Suprapubic skin (tissue), 3 donors: ENCODE data around the gene TNFRSF9.

Experiments
- EP300 ChIP-seq: sonication (generic); formaldehyde crosslinking; IDR thresholded peaks from one replicate; pipeline ENCODE4 v1.6.1; 2017; ENCODE audit warnings: antibody characterized with exemption
- POLR2A ChIP-seq, 2 donors: fragments of 450-650 bp; IDR thresholded peaks; one replicate each; pipeline ENCODE4 v1.6.1; 2017; ENCODE audit warnings: antibody characterized with exemption in 2 of 2, mild to moderate bottlenecking in 2 of 2, moderate library complexity in 2 of 2
- TF ChIP-seq, protein P1 (sequence below), 2 donors: fragments of 200-600 bp in 1 of 2; fragments of 450-650 bp in 1 of 2; sonication (generic) in 1 of 2; IDR thresholded peaks; one replicate each; pipeline ENCODE4 v1.5.1; 2016 to 2019; ENCODE audit warnings: antibody characterized with exemption in 2 of 2, mild to moderate bottlenecking in 1 of 2, moderate library complexity in 1 of 2

DNA sequence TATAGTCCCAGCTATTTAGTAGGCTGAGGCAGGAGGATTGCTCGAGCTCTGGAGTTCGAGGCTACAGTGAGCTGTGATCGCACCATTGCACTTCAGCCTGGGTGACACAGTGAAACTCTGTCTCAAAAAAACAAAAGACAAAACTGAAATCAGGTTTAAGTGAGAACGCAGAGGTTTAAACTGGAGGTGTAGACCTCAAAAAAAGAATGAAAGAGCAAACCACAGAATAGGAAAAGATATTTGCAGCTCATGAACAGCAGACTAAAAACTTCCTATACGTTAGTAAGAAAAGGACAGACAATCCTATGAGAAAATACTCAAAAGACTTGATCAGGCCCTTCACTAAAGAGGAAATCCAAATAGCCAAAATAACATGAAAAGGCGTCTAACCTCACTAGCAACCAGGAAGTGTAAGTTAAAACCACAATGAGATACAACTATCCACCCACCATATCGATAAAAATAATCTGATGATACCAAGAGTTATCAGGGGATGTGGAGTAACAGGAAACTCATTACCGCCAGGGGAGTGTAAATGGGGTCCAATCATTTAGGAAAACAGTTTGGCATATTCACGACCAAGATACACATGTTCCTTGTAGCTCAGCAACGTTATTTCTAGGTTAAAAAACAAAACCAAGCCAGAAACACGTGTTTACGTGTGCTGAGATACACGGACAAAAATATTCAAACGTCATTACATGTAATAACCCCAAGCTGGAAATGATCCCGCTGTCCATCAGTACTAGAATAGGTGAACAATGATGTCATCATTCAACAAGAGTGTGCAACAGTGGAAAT is 9.8 kb downstream of the TNFRSF9 start:
- TF ChIP-seq POLR2A (IDR thresholded peaks at IDR 0.05) (no peak), EP300 (no peak)
- TF ChIP-seq, protein P1, sequence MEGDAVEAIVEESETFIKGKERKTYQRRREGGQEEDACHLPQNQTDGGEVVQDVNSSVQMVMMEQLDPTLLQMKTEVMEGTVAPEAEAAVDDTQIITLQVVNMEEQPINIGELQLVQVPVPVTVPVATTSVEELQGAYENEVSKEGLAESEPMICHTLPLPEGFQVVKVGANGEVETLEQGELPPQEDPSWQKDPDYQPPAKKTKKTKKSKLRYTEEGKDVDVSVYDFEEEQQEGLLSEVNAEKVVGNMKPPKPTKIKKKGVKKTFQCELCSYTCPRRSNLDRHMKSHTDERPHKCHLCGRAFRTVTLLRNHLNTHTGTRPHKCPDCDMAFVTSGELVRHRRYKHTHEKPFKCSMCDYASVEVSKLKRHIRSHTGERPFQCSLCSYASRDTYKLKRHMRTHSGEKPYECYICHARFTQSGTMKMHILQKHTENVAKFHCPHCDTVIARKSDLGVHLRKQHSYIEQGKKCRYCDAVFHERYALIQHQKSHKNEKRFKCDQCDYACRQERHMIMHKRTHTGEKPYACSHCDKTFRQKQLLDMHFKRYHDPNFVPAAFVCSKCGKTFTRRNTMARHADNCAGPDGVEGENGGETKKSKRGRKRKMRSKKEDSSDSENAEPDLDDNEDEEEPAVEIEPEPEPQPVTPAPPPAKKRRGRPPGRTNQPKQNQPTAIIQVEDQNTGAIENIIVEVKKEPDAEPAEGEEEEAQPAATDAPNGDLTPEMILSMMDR (IDR thresholded peaks at IDR 0.05), result no peak
